ENCODE results near the gene ALDH1A3. TPM values are rescaled to one million over a fixed set of nuclear protein-coding genes. Genes with fewer than 3 reads are reported as not detected.
A peak's percentile ranks its signal among the peaks of the same experiment; 100 is the strongest.

Gene ALDH1A3
- total RNA-seq, 1 experiment from 2014 or later = 14.0 TPM

GRCh38 chr15:100932676-100933348 is 53.2 kb downstream of the ALDH1A3 start:
- Mint-ChIP-seq H3K27ac (peak overlapping the region; percentile 70), H3K9me3 (no peaks in the 10 kb centered on the region), H3K4me1 (peaks cover 26% of the 10 kb centered on the region), H3K27me3 (ENCODE audit: low read depth) (no peaks in the 10 kb centered on the region), H3K4me3 (no peak overlapping the region), H3K36me3 (no peaks in the 10 kb centered on the region)
- CTCF ChIA-PET = interaction anchor here (0.6 to 0.7 kb wide), 2 partner anchors 75 to 360 kb away, joined by 3 to 4 read pairs; no protein-coding TSS in a partner anchor
- POLR2A ChIA-PET = no interaction called here
- ATAC-seq = peak; percentile 35
- TF ChIP-seq ZNF232 (CRISPR knock-in tag; IDR thresholded peaks at IDR 0.05) (no peak), ZNF423 (CRISPR knock-in tag; IDR thresholded peaks at IDR 0.05) (0 out of 2 replicates have a peak, but pooled peaks have one; percentile 50), TP53 (CRISPR knock-in tag; IDR thresholded peaks at IDR 0.05) (no peak), ESRRA (CRISPR knock-in tag; IDR thresholded peaks at IDR 0.05; ENCODE audit: borderline replicate concordance) (no peak)
- no peak for DNase-seq (ENCODE audit: low spot score)

- DNase-seq (ENCODE audit: low spot score) (no peak), ATAC-seq (no peak)
- Mint-ChIP-seq H3K27me3 (ENCODE audit: low read depth) (no peaks in the 10 kb centered on the region), H3K36me3 (no peaks in the 10 kb centered on the region), H3K27ac (no peak overlapping the region), H3K4me3 (no peak overlapping the region), H3K4me1 (peaks cover 20% of the 10 kb centered on the region), H3K9me3 (no peaks in the 10 kb centered on the region)
- ChIA-PET CTCF (interaction anchor here (0.7 to 1.0 kb wide), 7 partner anchors 19 to 780 kb away, joined by 3 to 6 read pairs (median 4); no protein-coding TSS in a partner anchor), POLR2A (interaction anchor here (0.6 to 0.7 kb wide), 2 partner anchors 73 to 95 kb away, joined by 3 to 5 read pairs; no protein-coding TSS in a partner anchor)
- TF ChIP-seq MLX (CRISPR knock-in tag; IDR thresholded peaks at IDR 0.05) = no peak
- TF ChIP-seq MXD4 (CRISPR knock-in tag; IDR thresholded peaks at IDR 0.05; ENCODE audit: borderline replicate concordance) = no peak
- no peak for TF ChIP-seq JAZF1 (CRISPR knock-in tag; IDR thresholded peaks at IDR 0.05)
Observed at GRCh38 chr15:100934166-100934565, 54.5 kb downstream of the ALDH1A3 start.

GRCh38 chr15:100934726-100935125 is 55.1 kb downstream of the ALDH1A3 start:
- ChIA-PET CTCF (interaction anchor here (0.7 to 1.0 kb wide), 5 partner anchors 19 to 779 kb away, joined by 3 to 6 read pairs (median 4); no protein-coding TSS in a partner anchor), POLR2A (interaction anchor here (0.7 kb wide), 1 partner anchor 94 kb away, joined by 5 read pairs; no protein-coding TSS in a partner anchor)
- Mint-ChIP-seq H3K36me3 (no peaks in the 10 kb centered on the region), H3K4me3 (no peak overlapping the region), H3K27ac (no peak overlapping the region), H3K4me1 (peaks cover 14% of the 10 kb centered on the region), H3K9me3 (no peaks in the 10 kb centered on the region), H3K27me3 (ENCODE audit: low read depth) (no peaks in the 10 kb centered on the region)
- no peak for TF ChIP-seq ZSCAN18 (CRISPR knock-in tag; IDR thresholded peaks at IDR 0.05)
- DNase-seq (ENCODE audit: low spot score) (no peak), ATAC-seq (peak; percentile 82)

GRCh38 chr15:100937171-100937570 is 57.5 kb downstream of the ALDH1A3 start:
- ChIA-PET CTCF (interaction anchor here (0.7 to 1.8 kb wide), 3 partner anchors 18 to 71 kb away, joined by 3 to 6 read pairs (median 3); no protein-coding TSS in a partner anchor), POLR2A (no interaction called here)
- Mint-ChIP-seq H3K36me3 (no peaks in the 10 kb centered on the region), H3K9me3 (no peaks in the 10 kb centered on the region), H3K27ac (no peak overlapping the region), H3K27me3 (ENCODE audit: low read depth) (no peaks in the 10 kb centered on the region), H3K4me3 (no peak overlapping the region), H3K4me1 (peaks cover 12% of the 10 kb centered on the region)
- ATAC-seq = no peak
- TF ChIP-seq ZBTB43 (CRISPR knock-in tag; IDR thresholded peaks at IDR 0.05) (no peak), AFF4 (CRISPR knock-in tag; IDR thresholded peaks at IDR 0.05; ENCODE audit: borderline replicate concordance) (no peak), ZNF423 (CRISPR knock-in tag; IDR thresholded peaks at IDR 0.05) (no peak), HMGXB4 (CRISPR knock-in tag; IDR thresholded peaks at IDR 0.05) (no peak), HMGA2 (CRISPR knock-in tag; IDR thresholded peaks at IDR 0.05) (peak; percentile 80)
- no peak for DNase-seq (ENCODE audit: low spot score)
